Stimulated activated CD8-positive, alpha-beta memory T cell treated with anti-CD3 and anti-CD28 coated beads, Interleukin-12 subunit alpha, Interleukin-12 subunit beta, amount 100 ng/mL, for 4 hours (primary cell): Measurements from ENCODE around the gene SCN7A.

Experiments used
- DNase-seq: peaks from one replicate; pipeline ENCODE4 v3.0.0-alpha.2; 2020; ENCODE audit warnings: low read depth

SCN7A gene

GRCh38 chr2:166357068-166357949 lies 136.7 kb downstream of the SCN7A start:
- DNase-seq: no peak
